Measurements from ENCODE around the gene ADGRF5.

Gene ADGRF5

DNA sequence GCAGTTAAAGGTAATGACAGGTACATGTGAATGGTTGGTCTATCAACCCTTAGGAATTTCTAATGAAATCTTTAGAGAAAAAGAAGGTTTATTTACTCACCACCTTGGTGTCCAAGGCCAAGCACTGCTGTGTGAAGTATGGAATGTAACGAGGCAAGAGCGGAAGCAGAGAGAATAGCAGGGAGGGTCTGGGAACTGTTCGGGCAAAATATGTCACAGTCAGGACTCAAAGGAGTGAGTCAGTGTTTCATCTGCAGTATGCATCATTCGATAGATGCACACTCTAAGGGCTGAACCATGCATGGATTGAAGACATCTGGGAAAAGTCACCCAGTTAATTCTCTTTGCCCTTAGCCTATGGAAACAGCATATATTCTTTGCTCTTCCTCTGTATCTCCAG is 33.2 kb downstream of the ADGRF5 start:
- TF ChIP-seq ZNF510 (tag by site-specific recombination; IDR thresholded peaks at IDR 0.05; ENCODE audit: insufficient replicate concordance) (no peak), OSR2 (tag by site-specific recombination; IDR thresholded peaks at IDR 0.05) (no peak), ZNF416 (tag by site-specific recombination; IDR thresholded peaks at IDR 0.05) (no peak), ZSCAN30 (tag by site-specific recombination; IDR thresholded peaks at IDR 0.05) (no peak), ZNF214 (tag by site-specific recombination; IDR thresholded peaks at IDR 0.05; ENCODE audit: borderline replicate concordance) (no peak), ZNF140 (tag by site-specific recombination; IDR thresholded peaks at IDR 0.05) (no peak), ZNF37A (tag by site-specific recombination; IDR thresholded peaks at IDR 0.05) (no peak), GLIS1 (tag by site-specific recombination; IDR thresholded peaks at IDR 0.05) (no peak), ZNF404 (tag by site-specific recombination; IDR thresholded peaks at IDR 0.05) (no peak), ZNF596 (tag by site-specific recombination; IDR thresholded peaks at IDR 0.05) (no peak)
- TF ChIP-seq, protein P1, sequence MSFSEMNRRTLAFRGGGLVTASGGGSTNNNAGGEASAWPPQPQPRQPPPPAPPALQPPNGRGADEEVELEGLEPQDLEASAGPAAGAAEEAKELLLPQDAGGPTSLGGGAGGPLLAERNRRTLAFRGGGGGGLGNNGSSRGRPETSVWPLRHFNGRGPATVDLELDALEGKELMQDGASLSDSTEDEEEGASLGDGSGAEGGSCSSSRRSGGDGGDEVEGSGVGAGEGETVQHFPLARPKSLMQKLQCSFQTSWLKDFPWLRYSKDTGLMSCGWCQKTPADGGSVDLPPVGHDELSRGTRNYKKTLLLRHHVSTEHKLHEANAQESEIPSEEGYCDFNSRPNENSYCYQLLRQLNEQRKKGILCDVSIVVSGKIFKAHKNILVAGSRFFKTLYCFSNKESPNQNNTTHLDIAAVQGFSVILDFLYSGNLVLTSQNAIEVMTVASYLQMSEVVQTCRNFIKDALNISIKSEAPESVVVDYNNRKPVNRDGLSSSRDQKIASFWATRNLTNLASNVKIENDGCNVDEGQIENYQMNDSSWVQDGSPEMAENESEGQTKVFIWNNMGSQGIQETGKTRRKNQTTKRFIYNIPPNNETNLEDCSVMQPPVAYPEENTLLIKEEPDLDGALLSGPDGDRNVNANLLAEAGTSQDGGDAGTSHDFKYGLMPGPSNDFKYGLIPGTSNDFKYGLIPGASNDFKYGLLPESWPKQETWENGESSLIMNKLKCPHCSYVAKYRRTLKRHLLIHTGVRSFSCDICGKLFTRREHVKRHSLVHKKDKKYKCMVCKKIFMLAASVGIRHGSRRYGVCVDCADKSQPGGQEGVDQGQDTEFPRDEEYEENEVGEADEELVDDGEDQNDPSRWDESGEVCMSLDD (tag by site-specific recombination; IDR thresholded peaks at IDR 0.05) = no peak
- ChIA-PET CTCF (no interaction called here), POLR2A (no interaction called here)

DNA sequence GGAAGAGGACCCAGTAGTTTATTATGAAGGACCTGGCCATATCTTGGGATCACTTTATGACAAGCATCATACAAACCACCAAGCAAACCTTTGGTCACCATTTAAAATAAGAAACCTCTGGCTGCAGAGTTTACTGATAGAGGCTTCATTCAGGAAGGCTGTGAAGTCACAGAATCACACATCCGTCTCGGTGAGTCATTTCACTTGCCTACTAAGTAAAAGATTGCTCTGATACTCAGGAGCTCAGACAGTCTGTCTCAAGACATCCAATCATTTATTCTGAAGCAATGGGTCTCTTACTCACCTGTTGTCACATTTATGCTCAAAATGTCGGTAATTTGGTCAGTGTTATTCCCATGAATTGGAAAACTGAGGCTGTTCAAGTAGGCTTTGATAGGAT is 33.7 kb downstream of the ADGRF5 start:
- ChIA-PET CTCF (no interaction called here), POLR2A (no interaction called here)
- no peak overlapping the region for H3K4me3 ChIP-seq (ENCODE audit: low read depth, low read length)
- H3K27ac ChIP-seq (ENCODE audit: extremely low read depth, low read depth, low read length) = no peak overlapping the region
- H3K9me3 ChIP-seq (ENCODE audit: control insufficient read depth, insufficient read depth, low read depth, low read length) = no peaks in the 10 kb centered on the region
- H3K4me1 ChIP-seq (ENCODE audit: control insufficient read depth, insufficient read depth, low read length) = no peaks in the 10 kb centered on the region
- no peaks in the 10 kb centered on the region for H3K36me3 ChIP-seq (ENCODE audit: control insufficient read depth in 2 of 2, insufficient read depth in 1 of 2, low read length in 2 of 2)
- TF ChIP-seq ZXDB (tag by site-specific recombination; IDR thresholded peaks at IDR 0.05) (no peak), ZNF747 (tag by site-specific recombination; IDR thresholded peaks at IDR 0.05) (no peak), GLIS2 (tag by site-specific recombination; IDR thresholded peaks at IDR 0.05) (no peak), ZNF677 (tag by site-specific recombination; IDR thresholded peaks at IDR 0.05) (no peak), ZNF48 (tag by site-specific recombination; IDR thresholded peaks at IDR 0.05) (no peak), ZNF610 (tag by site-specific recombination; IDR thresholded peaks at IDR 0.05; ENCODE audit: borderline replicate concordance) (no peak), ZNF629 (tag by site-specific recombination; IDR thresholded peaks at IDR 0.05) (no peak), ZBTB44 (tag by site-specific recombination; IDR thresholded peaks at IDR 0.05) (no peak), WT1 (tag by site-specific recombination; IDR thresholded peaks at IDR 0.05) (no peak), SP3 (tag by site-specific recombination; IDR thresholded peaks at IDR 0.05) (no peak), ZBTB48 (tag by site-specific recombination; IDR thresholded peaks at IDR 0.05) (no peak), ZNF174 (tag by site-specific recombination; IDR thresholded peaks at IDR 0.05) (no peak), MZF1 (tag by site-specific recombination; IDR thresholded peaks at IDR 0.05; ENCODE audit: borderline replicate concordance) (no peak)
- TF ChIP-seq, protein P2, sequence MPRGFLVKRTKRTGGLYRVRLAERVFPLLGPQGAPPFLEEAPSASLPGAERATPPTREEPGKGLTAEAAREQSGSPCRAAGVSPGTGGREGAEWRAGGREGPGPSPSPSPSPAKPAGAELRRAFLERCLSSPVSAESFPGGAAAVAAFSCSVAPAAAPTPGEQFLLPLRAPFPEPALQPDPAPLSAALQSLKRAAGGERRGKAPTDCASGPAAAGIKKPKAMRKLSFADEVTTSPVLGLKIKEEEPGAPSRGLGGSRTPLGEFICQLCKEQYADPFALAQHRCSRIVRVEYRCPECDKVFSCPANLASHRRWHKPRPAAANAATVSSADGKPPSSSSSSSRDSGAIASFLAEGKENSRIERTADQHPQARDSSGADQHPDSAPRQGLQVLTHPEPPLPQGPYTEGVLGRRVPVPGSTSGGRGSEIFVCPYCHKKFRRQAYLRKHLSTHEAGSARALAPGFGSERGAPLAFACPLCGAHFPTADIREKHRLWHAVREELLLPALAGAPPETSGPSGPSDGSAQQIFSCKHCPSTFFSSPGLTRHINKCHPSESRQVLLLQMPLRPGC (tag by site-specific recombination; IDR thresholded peaks at IDR 0.05) = no peak
- TF ChIP-seq, protein P1 (tag by site-specific recombination; IDR thresholded peaks at IDR 0.05) = no peak
- TF ChIP-seq, protein P3, sequence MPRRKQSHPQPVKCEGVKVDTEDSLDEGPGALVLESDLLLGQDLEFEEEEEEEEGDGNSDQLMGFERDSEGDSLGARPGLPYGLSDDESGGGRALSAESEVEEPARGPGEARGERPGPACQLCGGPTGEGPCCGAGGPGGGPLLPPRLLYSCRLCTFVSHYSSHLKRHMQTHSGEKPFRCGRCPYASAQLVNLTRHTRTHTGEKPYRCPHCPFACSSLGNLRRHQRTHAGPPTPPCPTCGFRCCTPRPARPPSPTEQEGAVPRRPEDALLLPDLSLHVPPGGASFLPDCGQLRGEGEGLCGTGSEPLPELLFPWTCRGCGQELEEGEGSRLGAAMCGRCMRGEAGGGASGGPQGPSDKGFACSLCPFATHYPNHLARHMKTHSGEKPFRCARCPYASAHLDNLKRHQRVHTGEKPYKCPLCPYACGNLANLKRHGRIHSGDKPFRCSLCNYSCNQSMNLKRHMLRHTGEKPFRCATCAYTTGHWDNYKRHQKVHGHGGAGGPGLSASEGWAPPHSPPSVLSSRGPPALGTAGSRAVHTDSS (tag by site-specific recombination; IDR thresholded peaks at IDR 0.05) = no peak

More for the DNA sequence above, 33.2 kb downstream of the ADGRF5 start:
- Histone ChIP-seq H3K27ac (ENCODE audit: extremely low read depth, low read depth, low read length) (no peak overlapping the region), H3K4me3 (ENCODE audit: low read depth, low read length) (no peak overlapping the region), H3K36me3 (ENCODE audit: control insufficient read depth in 2 of 2, insufficient read depth in 1 of 2, low read length in 2 of 2) (no peaks in the 10 kb centered on the region), H3K9me3 (ENCODE audit: control insufficient read depth, insufficient read depth, low read depth, low read length) (no peaks in the 10 kb centered on the region), H3K4me1 (ENCODE audit: control insufficient read depth, insufficient read depth, low read length) (no peaks in the 10 kb centered on the region)

Measured in HEK293 (cell line).